Activated CD8-positive, alpha-beta memory T cell treated with anti-CD3 and anti-CD28 coated beads, Interleukin-2, amount 50 U/mL, for 24 hours (primary cell): Measurements from ENCODE around the gene RNF225.
"Not testable (repeated sequence)": the region's sequence is repeated elsewhere in the genome, so short reads cannot be mapped to it uniquely, and the experiment has no call there.

ENCODE experiments used
- DNase-seq: peaks from one replicate; pipeline ENCODE4 v3.0.0-alpha.2; 2020; ENCODE audit errors: extremely low read depth

The RNF225 gene

DNA sequence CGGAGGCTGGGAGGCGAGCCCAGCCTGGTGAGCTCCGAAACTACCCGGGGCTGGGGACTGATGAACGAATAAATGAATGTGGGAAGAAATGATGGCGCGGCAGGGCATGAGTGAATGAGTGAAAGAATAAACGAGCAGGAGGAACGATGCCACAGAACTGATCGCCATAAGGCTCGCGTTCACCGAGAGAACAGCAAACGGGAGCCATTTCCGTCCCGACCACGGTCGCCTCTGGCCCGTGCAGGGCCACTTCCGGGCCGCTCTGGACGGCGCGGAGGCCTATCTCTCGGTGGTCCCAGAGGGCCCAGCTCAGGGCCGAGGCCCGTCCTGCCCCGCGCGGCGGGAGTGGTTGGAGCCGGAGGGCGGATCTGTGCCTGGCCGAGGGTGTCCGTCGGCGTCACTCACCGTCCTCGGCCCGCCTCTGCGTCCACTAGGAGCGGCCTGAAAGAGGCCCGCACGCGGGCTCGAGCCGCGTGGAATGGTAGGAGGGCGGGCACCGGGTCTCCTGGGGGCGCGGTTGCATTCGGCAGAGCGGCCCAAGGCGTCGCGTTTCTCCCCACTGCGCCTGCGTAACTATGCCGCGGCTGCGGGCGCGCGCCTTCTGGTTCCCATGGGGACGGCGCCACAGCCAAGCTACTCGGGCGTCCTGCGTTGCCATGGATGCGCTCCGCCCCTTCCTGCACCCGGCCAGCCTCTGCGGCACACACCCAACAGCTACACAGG is 33.0 kb upstream of the RNF225 start, which contains the start of gene ZNF497:
ZNF497 (minus strand) TSS at position 480 of the 723 bp plus-strand sequence. CDS start 5,116 bp downstream, outside the sequence.
- DNase-seq: peak; percentile 87

DNA sequence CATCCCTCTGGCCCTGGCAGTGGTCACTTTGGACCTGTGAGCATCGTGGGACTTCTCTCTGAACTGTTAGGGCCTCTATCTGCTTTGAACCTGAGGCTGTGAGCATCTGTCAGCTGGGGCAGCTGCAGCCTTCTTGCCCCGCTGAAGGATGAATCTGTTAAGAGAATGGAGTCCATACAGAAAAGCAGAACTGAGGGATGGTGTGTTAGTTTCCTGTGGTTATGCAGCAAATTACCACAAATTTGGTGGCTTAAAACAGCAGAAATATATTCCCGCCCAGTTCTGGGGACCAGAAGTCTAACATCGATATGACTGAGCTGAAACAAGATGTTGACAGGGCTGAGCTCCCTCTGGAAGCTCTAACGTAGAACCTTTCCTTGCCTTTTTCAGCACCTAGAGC is 31.3 kb upstream of the RNF225 start:
- no peak for DNase-seq

DNA sequence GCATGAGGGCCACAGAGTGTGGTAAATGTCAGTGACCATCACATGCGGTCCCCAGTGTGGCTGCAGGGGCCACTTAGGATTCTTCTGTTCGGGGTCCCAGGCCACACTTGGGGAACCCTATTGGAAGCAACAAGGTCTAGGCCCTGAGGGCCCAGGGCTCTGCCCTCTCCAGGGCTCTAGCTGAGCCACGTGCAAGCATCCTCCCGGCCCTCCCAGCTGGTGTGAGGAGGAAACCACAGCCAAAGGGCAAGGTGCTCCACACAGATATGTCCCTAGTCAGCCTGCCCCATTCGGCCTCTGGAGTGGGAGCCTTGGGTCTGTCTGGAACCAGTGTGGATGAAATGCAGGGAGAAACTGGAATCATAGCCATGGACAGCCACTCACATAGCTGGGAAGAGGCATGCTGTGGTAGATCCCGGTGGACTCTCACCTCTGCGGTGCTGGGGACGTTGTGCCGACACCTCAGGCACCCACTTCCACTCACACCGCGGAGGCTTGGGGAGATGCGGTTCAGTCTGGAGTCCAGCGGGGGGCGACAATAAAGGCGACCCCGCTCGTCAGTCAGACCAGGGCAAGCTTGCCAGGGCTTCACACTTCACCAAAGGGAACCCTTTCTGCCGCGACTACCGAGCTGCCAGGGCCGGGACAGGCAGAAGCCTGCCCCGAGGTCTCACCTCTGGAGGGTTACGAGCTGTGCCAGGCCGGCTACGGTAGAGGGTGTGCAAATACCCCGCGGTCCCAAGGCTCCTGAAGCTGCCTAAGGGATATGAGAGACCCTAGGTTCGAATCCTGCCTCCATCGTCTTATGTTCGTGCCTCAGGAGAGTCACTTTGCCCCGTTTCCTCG is 28.6 kb upstream of the RNF225 start:
- no peak for DNase-seq

DNA sequence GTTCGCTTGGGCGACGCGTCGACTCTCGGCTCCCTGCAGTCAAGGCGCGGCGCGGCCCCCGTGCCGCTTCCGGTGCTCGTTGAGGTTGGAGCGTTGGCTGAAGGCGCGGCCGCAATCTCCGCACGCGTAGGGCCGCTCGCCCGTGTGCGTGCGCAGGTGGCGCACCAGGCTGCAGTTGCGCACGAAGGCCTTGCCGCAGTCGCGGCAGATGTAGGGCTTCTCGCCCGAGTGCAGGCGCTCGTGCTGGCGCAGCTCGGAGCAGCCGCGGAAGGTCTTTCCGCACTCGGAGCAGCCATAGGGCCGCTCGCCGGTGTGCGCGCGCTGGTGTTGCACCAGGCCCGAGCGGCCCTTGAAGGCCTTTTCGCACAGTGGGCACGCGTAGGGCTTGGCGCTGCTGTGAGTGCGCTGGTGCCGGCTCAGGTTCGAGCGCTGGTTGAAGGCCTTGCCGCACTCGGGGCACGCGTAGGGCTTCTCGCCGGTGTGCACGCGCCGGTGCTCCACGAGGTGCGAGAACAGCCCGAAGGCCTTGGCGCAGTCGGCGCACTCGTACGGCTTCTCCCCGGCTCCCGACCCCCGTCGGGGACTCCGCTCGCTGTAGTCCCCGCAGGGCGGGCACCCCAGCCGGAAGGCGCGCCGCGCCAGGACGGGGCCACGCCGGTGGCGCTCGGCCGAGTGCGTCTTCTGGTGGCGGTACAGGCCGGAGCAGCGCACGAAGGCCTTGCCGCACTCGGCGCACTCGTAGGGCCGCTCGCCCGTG is 27.6 kb upstream of the RNF225 start:
- DNase-seq: no peak

DNA sequence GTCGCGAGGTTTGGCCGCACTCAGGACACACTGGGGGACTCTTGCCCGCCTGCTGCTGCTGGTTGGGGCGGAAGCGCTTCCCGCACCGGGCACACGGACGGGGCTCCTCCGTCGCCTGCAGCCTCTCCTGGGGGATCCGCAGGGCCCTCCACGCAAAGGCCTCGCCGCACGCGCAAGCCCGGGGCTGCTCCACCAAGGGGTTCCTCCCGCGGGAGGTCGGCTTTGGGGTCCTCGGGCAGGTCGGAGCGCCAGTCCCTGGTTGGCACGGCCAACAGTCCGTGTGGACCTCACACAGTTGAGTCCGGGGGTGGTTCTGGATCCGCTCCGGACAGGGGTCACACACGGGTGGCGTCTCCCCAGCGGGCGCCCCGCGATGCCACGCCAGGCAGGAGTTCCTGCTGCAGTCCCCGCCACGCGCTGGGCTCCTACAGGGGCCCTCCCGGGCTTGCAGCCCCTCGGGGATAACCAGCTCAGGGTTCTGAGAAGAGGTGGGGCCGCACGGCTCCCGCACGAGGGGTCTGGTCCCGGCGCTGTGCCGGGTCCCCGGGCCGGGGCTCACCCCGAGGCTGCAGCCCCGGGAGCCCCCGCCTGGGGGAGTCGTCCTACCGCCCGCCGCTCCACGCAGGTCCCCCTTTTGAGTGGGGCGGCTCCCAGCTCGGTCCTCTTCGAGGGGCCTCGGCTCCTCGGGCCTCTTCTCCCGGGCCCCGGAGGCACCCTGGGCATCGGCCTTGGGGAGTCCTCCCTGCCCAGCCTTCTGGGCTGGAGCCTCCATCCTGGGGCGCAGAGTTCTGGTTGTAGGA is 26.7 kb upstream of the RNF225 start:
- DNase-seq: no peak

DNA sequence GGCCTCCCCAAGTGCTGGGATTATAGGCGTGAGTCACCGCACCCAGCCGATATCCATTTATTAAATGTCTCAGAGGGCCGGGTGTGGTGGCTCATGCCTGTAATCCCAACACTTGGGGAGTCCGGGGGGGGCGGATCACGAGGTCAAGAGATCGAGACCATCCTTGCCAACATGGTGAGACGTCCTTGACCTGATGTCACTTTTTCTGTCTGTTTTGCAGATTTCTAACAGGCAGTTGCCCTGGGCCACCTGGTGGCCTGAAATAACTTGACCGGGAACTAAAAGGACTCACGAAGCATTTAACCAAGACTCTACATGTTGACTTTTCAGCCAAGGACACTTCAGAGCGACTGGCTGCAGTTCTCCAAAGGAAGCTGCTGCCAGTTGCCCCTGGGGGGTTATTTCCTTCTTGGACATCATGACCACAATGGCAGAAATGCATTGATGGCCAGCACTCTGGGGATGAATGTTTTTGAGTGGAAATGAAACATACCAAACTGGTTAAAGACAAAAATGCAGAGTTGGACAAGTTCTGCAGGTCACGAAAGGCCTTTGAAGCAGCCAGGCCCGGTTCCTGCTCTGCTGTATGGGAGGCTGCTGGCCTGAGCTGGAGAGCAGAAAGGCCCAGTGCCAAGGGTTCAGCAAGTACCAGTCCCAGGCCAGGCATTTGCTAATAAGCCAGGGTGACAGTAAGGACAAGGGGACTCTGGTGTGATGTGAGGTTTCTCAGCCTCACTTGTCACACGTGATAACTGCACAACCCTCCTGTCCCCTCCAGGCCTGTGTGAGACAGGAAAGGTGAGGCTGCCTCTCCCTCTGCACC is 22.9 kb upstream of the RNF225 start:
- no peak for DNase-seq

DNA sequence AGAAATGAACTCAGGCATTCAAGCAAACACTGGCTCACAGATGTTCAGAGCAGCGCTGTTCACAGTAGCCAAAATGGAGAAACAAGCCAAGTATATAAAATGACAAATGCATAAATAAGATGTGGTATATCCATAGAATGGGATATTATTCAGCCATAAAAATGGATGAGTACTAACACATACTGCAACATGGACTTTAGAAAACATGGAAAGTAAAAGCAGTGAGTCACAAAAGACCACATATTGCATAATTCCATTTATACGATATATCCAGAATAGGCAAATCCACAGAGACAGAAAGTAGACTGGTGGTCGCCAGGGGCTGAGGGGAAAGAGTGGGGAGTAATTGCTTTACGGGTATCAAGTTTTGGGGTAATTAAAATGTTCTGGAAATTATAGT is 21.3 kb upstream of the RNF225 start:
- no peak for DNase-seq

DNA sequence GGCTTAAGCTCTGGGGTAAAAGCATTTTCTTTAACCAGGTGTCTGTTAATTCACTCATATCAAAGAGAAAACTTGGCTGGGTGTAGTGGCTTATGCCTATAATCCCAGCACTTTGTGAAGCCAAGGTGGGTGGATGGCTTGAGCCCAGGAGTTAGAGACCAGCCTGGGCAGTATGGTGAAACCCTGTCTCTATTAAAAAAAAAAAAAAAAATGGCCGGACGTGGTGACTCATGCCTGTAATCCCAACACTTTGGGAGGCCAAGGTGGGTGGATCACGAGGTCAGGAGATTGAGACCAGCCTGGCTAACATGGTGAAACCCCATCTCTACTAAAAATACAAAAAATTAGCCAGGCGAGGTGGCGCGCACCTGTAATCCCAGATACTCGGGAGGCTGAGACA is 18.7 kb upstream of the RNF225 start:
- not testable (repeated sequence) for DNase-seq

DNA sequence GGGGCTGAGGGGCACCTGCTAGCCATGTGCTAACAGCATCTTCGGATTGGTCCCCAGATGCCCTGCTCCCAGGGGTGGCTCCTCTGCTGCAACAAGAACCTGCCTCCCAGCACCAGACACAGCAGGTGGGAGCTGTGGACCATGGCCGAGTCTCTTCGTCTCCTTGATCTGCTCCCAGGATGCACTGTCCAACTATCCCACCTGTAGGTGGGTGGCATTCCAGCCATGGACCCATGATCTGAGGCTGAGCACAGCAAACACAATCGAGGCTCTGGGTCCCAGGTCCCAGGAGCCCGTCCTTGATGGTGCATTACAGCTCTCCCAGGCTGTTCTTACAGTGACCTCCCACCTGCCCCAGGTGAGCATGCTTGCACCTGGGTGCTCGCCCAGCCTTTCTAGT is 16.2 kb upstream of the RNF225 start:
- DNase-seq: no peak

DNA sequence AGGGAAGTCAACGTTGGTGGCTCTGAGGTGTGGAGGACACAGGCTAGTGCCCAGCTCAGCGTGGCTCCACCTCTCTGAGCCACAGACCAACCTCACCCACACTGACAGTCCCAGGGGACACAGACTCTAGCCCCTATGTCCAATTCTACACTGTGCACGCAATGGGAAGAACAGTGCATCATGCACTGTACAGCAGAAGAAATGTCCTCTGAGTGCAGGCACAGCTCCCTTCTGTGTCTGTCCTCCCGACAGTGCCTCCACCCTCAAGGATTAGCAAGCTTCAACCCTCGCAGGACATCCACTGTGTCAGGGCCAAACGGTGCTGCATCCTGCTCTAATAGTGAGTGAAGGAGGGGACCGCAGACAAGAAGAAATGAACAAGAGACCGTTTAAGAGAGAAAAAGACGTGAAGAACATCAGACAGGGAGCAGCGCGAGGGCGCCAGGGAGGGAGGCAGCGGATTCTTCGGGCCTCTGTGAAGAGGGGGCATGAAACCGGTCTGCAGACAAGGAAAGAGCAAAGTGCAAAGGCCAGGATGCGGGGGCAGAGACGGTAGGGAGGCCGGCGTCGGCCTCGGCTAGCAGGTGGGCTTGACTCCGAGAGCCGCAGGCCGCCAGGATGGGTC is 15.3 kb upstream of the RNF225 start:
- no peak for DNase-seq

DNA sequence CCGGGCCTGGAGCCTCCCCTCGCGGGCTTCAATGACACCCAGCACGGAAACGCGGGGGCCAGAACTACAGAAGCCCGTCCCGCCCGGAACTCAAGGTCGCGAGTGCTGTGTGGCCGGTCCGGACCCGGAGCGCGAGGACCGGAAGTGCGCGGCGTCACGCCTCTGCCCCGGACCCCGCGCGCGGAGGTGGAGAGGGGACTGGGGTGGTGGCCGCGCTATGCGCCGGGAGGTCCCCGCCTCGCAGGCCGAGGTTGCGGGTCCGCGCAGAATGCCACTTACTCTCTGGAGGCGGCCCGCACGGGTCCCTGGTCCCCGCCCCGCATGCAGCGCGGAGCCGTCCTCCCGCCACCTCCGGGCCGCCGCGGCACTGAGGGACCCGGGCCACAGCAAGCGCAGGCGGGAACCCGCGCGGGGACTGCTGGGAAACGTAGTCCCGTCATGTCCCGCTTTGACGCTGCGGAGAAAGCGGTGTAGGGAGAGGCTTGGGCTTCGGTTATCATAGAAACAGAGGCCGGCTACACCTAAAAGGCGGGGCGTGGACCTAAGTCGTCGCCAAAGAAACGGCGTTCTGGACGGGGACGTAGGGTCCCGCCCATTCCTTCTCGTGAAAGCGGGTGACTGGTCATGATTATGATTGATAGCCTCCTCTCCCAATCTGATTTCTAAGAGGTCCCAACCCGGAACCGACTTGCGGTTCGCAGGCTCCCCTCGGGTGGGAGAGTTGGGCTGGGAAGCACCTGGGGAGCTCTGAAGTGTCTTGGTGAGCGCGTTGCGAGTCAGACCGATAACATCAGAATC is 14.6 kb upstream of the RNF225 start, which contains the start of gene ZNF837:
ZNF837 (minus strand) TSS at position 369 of the 798 bp plus-strand sequence. CDS start 11,698 bp downstream, outside the sequence.
- DNase-seq: peak; percentile 97

DNA sequence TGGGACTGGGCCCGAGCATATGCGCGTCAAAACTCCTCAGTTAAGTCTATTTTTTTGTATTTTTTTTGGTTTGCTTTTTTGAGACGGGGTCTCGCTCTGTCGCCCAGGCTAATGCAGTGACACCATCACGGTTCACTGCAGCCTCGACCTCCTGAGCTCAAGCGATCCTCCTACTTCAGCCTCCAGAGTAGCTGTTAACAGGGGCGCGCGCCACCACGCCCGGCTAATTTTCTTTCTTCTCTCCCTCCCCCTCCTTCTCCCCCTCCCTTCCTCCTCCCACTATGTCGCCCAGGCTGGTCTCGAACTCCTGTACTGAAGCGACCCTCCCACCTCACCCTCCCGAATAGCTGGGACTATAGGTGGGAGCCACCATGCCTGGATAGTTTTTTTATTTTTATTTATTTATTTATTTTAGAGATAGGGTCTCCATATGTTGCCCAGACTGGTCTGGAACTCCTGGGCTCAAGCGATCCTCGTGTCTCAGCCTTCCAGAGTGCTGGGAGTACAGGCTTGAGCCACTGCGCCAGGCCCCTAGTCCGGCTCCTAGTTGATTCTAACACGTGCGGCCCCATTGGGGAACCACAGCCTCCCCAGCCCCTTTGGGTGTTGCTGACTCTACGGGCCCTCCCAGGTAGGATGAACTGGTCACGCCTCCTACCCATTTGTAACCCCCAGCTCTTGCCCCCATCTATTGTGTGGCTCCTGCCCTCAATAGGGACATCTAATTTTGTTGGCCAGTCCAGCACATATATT is 13.8 kb upstream of the RNF225 start:
- DNase-seq: no peak

DNA sequence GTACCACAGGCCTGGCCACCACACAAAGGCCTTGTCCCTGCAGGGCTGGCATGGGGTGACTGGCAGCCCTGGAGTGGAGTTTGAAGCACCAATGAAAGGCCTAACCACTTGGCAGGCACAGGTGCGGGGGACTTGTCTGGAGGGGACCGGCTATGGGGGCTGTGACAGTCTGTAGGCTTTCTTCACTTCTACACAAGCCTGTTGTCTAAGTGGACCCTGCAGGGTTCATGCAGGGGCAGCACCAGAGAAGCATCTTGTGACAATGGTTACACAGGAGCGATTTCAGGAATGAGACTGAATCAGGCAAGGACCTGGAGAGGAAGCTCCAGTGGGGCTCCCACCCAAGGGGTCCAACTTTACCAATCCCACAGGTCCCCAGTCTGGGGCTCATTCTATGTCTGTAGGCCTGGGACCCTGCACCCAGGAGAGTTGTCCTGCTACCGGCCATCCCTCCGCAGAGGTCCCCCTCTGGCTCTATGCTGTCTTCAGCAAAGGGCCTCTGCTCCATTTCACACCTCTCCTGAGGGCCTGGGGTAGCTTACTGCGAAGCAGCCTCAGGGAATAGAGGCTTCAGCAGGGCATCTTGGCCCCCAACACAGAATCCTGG is 12.4 kb upstream of the RNF225 start:
- no peak for DNase-seq

DNA sequence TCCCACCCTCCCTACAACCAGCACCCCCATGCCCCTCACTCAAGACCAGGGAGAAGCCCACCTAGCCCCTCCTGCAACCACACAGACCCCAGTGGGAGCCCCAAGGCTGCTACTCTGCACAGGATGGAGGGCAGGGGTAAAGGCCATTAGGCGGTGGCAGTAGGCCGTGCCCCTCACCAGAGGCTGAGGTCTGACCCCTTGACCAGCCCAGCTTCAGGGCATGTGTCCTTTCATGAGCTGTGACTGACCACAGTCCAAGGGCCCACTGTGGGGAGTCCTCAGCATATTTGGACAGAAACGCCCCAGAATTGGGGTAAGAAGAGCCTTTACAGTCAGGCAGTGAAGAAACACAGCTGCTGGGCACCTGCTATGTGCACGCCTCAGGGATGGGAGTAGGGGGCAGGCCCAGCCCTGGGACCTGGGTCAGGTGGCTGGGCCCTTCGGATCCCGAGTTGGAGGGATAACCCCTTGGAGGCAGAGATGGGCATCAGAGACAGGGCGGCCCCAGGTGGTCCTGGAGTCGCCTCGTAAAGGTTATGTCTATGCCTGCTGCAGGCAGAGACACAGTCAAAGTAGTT is 10.1 kb upstream of the RNF225 start:
- DNase-seq: no peak

DNA sequence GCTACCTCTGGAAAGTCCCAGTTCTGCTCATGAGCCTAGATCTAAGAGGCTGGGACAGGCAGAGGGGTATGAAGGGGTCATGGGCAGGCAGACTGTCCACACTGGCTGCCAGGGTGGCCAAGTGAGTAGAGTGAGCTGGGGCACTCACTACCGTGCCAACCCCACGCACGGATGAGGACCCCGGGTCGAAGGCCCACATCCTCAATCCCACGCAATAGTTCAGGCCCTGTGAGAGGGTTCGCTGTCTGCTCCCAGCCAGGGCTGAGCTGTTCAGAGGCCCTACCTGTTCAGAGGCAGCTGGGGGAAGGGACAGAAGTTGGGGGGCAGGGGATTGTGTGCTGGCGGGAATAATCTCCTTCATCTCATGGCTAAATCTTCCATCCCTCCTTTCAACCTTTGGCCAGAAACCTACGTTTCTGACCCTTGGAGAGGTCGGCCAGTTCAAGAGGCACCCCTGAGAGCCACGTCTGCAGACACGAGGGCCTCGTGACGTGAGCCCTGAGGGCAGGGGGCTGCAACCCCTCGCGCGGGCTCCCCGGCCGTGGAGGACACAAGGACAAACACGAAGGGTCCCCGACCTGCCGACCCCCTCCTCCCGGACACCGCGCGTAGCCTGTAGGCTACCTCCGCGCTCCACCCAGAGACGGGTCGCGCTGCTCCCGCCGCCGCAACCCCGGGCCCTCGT is 9.4 kb upstream of the RNF225 start:
- DNase-seq: no peak

DNA sequence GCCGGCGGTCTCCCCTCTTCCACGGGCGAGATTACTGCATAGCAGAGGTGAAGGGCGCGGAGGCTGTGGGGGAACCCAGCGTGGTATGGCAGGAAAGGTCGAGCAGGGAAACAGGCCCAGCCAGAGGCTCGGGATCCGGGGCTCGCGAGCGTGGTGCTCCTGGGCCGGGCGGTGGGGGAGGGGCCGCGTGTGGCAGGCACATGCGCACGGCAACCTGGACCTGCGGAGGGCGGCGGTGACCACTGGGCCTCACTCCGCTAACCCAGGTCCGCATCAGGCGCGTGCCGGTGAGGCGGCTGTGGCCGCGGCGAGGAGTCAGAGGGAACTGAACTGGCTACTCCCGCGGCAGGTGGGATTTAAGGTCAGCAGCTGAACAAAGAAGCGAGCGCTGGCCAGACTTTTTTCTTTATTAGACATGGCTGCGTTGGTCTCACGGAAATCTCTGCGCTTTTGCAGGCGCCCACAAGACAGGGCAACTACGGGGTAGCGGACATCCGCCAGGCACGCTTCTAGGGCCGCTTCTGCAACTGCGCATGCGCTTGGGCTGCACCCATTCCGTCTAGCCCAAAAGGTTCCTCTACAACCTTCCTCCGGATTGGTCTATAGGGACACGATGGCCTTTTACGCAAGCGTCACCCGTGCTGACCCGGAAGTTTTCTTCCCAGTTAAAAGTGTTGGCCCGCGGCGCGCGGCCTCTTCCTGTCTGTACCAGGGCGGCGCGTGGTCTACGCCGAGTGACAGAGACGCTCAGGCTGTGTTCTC is 8.7 kb upstream of the RNF225 start, which contains the start of gene RPS5:
RPS5 (plus strand) TSS at position 694 of the 762 bp plus-strand sequence. CDS start 869 bp downstream, outside the sequence.
- peak; percentile 92 for DNase-seq
